ENCODE data around the gene INAFM1. TPM values are rescaled to one million over a fixed set of nuclear protein-coding genes. Genes with fewer than 3 reads are reported as not detected.

INAFM1 gene
- total and polyA plus RNA-seq, 9 of the 15 experiments (the other 6 are each of a cell fraction or from before 2014, with no cell fraction given) = 0.71 to 30.9 (median 3.1) TPM

DNA sequence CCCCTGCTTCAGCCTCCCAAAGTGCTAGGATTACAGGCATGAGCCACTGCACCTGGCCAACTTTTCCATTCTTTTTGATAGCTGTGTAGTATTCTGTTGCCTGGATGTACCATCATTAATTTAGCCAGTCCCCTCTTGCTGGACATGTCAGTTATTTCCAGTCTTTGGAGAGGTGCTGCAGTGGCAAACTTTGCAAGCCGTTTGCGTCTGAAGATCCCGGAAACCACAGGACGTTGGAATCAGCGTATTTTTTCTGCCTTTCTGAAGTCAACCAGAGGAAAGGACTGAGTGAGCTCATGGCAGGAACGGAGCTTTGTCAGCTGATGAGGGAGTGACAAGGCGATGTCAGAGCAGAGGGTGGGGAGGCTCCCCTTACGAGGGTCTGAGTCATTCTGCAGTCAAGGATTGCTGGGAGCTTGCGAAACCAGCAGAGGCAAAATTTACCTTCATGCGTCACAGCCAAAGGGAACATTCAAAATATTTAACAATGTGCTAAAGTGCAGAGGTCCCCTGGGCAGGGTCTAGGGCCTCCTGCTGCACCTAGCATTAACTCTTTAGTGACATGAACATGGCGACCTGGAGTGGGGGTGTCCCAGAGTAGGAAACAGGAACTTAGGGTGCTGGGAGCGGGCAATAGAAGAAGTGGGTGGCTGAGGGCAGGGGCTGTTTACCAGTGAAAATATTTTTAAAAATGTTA is 40.6 kb downstream of the INAFM1 start (continued):
- TF ChIP-seq, protein P1, sequence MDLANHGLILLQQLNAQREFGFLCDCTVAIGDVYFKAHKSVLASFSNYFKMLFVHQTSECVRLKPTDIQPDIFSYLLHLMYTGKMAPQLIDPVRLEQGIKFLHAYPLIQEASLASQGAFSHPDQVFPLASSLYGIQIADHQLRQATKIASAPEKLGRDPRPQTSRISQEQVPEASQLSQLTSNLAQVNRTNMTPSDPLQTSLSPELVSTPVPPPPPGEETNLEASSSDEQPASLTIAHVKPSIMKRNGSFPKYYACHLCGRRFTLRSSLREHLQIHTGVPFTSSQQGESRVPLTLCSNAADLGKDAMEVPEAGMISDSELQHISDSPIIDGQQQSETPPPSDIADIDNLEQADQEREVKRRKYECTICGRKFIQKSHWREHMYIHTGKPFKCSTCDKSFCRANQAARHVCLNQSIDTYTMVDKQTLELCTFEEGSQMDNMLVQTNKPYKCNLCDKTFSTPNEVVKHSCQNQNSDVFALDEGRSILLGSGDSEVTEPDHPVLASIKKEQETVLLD (IDR thresholded peaks at IDR 0.05) = 0 out of 2 replicates have a peak, but pooled peaks have one; percentile 23
- TF ChIP-seq RBM34 (IDR thresholded peaks at IDR 0.05; ENCODE audit: borderline replicate concordance, insufficient read depth, low read length) (no peak), SMAD2 (IDR thresholded peaks at IDR 0.05; ENCODE audit: low read depth, low read length) (no peak), CHD2 (IDR thresholded peaks at IDR 0.05; ENCODE audit: low read depth, low read length) (no peak), MCM7 (IDR thresholded peaks at IDR 0.05) (no peak), NFE2L1 (tag; IDR thresholded peaks at IDR 0.05; ENCODE audit: borderline replicate concordance, low read depth) (no peak), FOXK1 (CRISPR knock-in tag; IDR thresholded peaks at IDR 0.05; ENCODE audit: borderline replicate concordance) (no peak), CBX5 (IDR thresholded peaks at IDR 0.05; ENCODE audit: borderline replicate concordance, low read depth) (no peak), MYC (IDR thresholded peaks at IDR 0.05; ENCODE audit: low read depth, low read length) (peak; percentile 66), MYC (CRISPR knock-in tag; IDR thresholded peaks at IDR 0.05; ENCODE audit: borderline replicate concordance, low read depth) (no peak), ETV6 (IDR thresholded peaks at IDR 0.05; ENCODE audit: borderline replicate concordance in 1 of 2, low read depth in 2 of 2, low read length in 1 of 2) (no peak; a peak in 1 of 4 replicates), ETV6 (CRISPR knock-in tag; IDR thresholded peaks at IDR 0.05; ENCODE audit: borderline replicate concordance) (no peak), MTA3 (IDR thresholded peaks at IDR 0.05; ENCODE audit: borderline replicate concordance) (peak; percentile 87), BMI1 (IDR thresholded peaks at IDR 0.05; ENCODE audit: low read length) (no peak), FOS (IDR thresholded peaks at IDR 0.05; ENCODE audit: extremely low read depth, insufficient read length) (peak; percentile 64), CBX8 (IDR thresholded peaks at IDR 0.05; ENCODE audit: borderline replicate concordance, extremely low read depth, low read depth, low read length, poor library complexity, severe bottlenecking) (no peak), ZNF408 (CRISPR knock-in tag; IDR thresholded peaks at IDR 0.05; ENCODE audit: low read depth) (no peak), ADNP (tag; IDR thresholded peaks at IDR 0.05) (peak; percentile 91), HEY1 (CRISPR knock-in tag; IDR thresholded peaks at IDR 0.05; ENCODE audit: borderline replicate concordance) (no peak), L3MBTL2 (IDR thresholded peaks at IDR 0.05) (peak; percentile 77; the same call in 1 of the 2 replicates), ZFP36 (IDR thresholded peaks at IDR 0.05; ENCODE audit: low read depth, low read length, partially characterized antibody) (peak; percentile 67), SMARCB1 (IDR thresholded peaks at IDR 0.05; ENCODE audit: insufficient read length, low read depth) (no peak), ZSCAN32 (CRISPR knock-in tag; IDR thresholded peaks at IDR 0.05) (no peak), ASH1L (IDR thresholded peaks at IDR 0.05; ENCODE audit: borderline replicate concordance, low read depth, partially characterized antibody) (no peak), POLR3G (IDR thresholded peaks at IDR 0.05; ENCODE audit: extremely low read depth, insufficient read length, insufficient replicate concordance) (no peak), ZBTB8A (IDR thresholded peaks at IDR 0.05; ENCODE audit: partially characterized antibody) (no peak), JUNB (CRISPR knock-in tag; conservative IDR thresholded peaks at IDR 0.05) (0 out of 2 replicates have a peak, but pooled peaks have one; percentile 10), NBN (IDR thresholded peaks at IDR 0.05; ENCODE audit: low read depth) (peak; percentile 87), MAFG (tag; conservative IDR thresholded peaks at IDR 0.05) (peak; percentile 87), SMARCA4 (IDR thresholded peaks at IDR 0.05) (peak; percentile 91), POLR3A (IDR thresholded peaks at IDR 0.05; ENCODE audit: borderline replicate concordance, extremely low read depth, insufficient read depth, insufficient read length) (no peak)

Measured in K562 (cell line).